OCI-LY7 (cell line): Measurements from ENCODE around the gene ELMO2.

ENCODE experiments used
- CTCF ChIP-seq: fragments of 200-600 bp; sonication (generic); conservative IDR thresholded peaks from 2 replicates; pipeline ENCODE4 v1.5.1; 2014; ENCODE audit warnings: mild to moderate bottlenecking, antibody characterized with exemption, low read length, moderate library complexity, mixed read lengths
- EZH2phosphoT487 ChIP-seq: fragments of 200-600 bp; sonication (generic); IDR thresholded peaks from 2 replicates; pipeline ENCODE4 v1.6.1; 2018; ENCODE audit warnings: low read depth, borderline replicate concordance, mild to moderate bottlenecking, mixed run types, antibody characterized with exemption, low read length, moderate library complexity, mixed read lengths

GRCh38 chr20:46367967-46368901 lies 38.2 kb downstream of the ELMO2 start:
- no peak for TF ChIP-seq CTCF
- TF ChIP-seq EZH2phosphoT487 = no peak
